HG03457 (cell line): ENCODE results near the gene DIP2C.

Experiments
- ATAC-seq: cut with Tn5 transposase; IDR thresholded peaks from one replicate; pipeline ENCODE4 v1.9.1; 2021; ENCODE audit warnings: moderate number of reproducible peaks; ENCODE audit not compliant: unreplicated experiment

DIP2C gene

DNA sequence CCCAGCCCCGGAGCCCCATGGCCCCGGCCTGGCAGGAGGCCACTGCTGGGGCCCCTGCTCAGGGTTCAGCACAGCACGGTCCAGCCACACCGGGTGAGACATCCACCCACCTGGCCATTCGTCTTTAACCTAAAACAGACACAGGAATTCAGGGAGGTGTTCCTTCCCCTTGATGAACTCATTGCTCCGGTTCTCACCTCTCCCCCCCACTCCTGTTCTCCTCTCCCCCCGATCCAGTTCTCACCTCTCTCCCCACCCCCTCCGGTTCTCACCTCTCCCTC is 129.8 kb downstream of the DIP2C start:
- ATAC-seq: no peak

DNA sequence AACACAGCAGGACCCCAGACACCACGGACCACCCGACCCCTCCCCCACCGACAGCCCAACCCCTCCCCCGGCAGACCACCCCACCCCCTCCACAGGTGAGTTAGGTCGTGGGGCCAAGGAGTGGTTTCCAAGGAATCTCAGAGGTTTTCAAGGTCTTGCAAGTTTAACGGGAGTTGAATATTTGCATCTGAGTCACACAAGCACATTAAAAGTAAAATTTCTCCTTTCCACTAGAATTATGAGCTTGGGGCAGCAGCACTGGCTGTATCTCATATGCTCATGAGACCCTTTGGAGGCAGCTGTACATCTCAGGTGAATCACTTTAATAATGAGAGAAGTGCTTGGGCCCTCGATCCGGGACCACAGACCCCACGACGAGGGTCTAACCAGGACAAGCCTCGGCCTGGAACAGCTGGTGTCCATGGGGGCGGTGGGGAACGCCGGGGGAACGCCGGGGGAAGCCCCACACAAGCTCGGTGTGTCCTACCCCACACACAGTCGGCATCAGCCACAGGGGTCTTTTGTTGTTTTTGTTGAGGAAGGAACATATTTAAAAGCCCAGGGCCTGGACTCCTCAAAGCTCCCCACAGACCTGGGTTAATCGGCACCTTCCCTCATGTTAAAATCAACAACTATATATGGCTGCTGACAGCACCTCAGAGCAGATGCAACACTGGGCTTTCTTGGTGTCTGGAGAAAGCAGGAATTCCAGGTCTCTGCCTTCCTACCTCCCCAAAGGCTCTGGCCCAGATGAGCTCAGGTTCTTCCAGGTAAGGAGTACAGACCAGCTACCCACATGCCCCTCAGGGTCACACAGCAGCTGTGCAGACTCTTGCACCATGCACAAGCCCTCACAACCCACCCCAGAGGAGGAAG is 130.3 kb downstream of the DIP2C start:
- no peak for ATAC-seq

DNA sequence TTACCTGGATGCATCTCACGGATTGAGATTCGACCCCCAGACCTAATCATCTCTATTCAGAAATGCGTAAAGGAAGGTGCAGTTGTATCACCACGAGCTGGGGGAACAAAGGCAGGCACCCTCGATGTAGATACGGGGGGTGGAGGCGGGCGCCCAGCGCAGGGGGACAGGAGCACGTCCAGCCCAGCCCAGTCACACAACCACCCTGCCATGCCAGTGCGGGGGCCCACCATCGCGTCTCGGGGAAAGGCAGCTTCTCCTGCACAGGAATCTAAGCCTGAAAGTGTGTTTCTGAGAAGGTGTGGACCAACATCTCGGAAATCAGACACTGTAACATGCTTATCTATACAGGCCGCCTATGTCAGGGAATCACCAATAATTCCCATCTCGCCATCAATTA is 131.1 kb downstream of the DIP2C start:
- ATAC-seq: no peak

DNA sequence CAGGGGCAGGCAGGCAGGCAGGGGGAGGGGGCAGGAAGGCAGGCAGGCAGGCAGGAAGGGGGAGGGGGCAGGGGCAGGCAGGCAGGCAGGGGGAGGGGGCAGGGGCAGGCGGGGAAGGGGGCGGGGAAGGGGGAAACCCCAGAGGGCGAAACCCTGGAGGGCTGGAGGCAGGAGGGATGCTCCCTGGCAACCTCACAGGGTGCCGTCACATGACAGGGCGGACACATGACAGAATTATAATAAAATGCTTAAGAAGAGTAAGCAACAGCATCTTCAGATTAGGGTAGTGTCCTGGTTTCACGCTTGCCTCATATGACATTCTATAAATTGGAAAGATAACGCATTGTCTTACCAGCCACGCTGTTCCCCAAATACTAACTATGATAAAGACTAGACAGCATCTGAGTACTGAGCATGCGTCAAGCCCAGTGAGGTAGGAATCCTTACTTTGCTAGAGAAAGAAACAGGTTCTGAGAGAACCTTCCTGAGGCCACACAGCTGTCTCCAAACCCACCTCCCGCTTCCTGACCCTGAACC is 131.6 kb downstream of the DIP2C start:
- ATAC-seq: no peak

DNA sequence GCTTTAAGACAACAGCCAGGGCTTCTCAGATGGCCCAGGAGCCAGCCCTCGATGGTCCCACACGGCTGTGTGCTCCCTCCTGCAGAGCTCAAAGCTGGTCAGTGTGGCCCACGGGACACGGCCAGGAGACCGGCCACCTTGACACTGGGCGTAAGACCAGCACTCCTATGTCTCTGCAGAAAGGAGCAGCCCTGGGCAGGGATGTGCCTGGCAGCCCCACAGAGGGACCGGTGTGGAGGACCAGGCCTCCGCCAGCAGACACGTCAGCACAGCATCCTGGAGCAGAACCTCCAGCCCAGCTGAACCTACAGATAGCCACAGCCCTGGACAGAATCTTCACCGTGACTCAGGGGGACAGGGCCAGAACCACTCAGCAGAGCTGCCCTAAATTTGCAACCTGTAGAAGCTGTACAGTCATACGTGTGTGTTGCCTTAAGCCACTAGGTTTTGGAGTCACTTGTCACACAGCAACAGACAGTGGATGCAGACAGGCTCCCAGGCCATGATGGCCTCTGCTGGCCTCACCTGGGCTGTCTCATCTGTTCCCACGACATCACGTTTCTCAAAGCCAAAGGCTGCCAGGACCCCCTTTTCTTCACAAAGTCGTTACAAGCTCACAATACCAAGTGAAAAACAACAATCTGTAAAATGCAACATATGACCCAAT is 132.4 kb downstream of the DIP2C start:
- ATAC-seq: no peak

DNA sequence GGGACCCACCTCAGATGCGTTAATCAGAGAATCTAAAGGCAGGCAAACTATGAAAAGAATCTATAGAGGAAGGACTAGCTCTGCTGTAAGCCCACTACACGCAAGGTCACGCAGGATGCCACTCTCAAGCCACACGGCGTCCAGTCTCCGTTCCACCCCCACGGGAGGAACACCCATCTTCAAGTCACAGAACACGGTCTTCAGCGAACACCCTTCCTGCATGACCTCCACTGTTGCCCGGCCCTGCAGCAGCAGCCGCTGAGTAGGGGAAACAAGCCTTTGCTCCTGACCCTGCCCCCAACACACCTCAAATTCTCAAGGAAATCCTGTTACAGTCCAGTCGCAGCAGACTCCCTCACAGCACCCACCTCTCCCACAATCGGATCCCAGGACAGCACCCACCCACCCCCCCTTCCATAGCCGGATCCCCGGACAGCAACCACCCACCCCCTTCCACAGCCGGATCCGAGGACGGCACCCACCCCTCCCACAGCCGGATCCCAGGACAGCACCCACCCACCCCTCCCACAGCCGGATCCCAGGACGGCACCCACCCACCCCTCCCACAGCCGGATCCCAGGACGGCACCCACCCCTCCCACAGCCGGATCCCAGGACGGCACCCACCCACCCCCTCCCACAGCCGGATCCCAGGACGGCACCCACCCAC is 133.7 kb downstream of the DIP2C start:
- ATAC-seq: no peak

DNA sequence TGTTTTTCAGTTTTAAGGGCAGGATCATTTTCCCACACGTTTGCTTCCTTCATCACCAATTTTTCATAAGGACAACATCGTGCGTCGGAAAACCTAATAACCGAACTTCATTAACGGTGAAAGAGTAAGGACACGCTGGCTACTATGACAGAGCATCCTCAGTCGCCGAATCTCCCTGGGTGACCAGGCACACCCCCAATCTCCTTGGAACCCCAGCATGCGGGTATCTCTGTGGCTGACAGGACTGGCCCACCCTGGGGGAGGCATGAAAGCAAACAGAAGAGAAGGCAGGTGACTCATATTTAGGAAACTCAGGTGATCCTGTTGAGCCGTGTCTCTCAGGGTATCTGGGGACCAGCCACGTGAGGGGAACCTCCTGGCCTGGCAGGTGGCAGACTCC is 134.2 kb downstream of the DIP2C start:
- ATAC-seq: no peak

DNA sequence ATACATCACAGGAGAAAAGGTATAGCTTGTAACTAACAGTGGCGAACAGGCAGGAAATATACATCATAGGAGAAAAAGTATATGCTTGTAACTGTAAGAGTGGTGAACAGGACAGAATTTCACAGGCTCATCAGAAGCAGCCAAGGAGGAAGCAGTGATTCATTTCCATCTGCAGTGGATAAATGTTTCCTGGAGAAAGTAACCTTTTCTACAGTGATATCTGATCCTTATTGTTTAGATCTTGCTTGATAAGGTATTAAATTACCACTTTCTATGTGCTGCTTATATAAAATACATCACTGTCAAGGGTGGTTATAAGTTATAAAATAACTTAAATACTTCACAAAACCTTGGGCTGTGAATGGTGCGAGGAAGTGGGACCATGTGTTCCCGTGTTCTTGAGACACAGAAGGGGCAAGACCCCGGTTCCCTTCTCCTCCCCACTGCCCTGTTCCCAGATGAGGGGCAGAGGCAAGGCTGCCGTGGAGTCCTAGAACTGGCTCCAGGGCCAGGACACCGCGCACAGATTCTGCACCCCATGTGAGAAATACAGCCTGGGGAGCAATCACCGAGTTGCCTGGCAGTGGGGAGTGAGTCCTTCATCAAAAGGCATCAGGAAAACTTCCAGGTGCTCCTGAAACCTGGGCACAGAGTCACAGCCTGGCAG is 135.2 kb downstream of the DIP2C start:
- no peak for ATAC-seq

DNA sequence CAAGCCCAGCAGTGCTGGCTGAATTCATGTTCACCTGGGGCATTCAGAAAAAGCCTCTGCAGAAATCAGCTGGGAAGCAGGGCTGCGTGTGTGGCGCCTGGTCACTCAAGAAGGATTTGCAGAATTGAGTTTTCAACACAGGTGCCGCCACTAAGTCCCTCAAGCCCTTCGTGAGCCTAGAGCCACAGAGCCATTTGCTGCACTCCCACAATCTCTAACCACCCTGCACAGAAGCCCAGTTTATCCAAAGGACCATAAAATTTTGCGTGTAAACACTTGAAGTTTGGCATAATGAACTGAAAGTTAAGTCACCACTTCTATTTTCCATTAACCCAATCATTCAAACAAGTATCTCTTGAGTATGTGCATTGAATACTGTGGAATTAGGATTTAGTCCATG is 136.2 kb downstream of the DIP2C start:
- no peak for ATAC-seq

DNA sequence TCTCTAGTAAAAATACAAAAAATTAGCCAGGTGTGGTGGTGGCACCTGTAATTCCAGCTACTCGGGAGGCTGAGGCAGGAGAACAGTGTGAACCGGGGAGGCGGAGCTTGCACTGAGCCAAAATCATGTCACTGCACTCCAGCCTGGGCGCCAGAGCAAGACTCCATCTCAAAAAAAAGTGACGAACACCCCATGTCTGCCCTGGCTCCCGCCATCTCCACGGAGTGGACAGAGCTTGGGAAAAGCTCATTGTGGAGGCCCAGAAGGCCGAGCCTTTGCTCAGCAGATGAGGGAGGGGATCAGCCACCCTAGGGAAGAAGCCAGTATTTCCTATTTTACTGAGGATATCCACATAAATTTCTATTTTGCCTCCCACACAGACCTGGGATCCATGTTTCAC is 136.8 kb downstream of the DIP2C start:
- ATAC-seq: no peak

DNA sequence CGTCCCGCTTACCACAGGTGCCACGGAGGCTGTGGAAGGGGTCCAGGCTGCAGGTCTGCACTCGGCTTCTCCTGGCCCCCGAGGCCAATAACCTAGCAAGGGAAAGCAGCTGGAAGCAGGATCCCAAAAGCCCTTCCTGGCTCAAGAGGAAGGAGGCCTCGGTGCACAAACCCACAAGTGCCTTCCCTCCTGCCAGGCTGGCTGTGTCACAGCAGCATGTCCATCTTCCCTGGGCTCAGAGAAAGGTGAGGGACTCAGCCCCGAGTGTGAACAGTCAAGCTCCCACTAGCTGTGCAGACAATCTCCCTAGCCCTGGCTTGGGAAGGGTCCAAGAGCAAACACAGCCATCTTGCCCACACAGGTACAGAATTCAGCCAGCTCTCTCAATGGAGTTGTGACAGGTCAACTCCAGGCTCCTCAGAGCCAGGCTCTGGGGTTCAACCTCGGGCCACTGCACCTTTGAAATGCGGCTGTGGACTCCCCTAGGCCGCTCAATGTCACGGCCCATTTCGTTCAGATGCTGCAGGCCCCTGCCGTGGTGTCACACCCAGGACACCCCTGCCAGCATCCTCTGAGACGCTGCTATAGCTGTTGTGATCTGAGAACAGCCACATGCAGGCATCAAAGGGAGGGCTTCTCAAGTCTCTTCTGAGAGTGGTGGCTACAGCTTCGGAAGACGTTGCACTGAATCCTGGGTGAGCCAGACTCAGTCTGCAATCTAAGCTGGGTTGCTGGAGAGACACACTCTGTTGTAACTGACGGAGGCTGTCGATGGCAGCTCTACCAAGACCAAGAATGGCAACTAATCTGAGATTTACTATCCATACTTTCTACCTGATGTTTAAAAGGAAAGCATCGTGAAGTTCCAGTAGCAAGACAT is 137.9 kb downstream of the DIP2C start:
- ATAC-seq: no peak

DNA sequence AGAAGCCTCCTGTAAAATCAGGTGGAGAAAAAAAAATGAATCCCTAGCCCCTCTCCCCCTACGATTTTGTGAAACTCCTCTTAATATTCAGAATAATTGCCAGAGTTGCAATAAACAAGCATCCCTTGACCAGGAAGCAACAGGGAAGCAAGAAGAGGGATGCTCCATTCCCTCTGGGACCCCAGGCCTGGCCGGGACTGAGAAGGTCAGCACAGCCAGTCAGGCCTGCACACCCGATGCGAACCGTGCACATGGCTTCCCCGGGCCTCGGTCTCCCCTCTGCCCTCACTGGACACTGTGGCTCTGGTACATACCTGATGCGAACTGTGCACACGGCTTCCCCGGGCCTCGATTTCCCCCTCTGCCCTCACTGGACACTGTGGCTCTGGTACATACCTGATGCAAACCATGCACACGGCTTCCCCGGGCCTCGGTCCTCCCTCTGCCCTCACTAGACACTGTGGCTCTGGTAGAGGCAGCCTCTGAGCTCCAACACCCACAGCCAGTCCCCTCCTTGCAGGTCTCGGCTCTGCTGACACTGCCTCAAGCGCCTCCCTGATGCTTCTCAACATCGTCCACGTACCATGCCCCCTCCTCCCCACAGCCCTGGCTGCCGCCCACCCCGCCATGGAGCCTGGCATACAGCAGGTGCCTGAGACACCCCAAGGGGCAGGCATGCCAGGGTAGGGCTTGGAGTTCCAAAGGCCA is 138.6 kb downstream of the DIP2C start:
- no peak for ATAC-seq

DNA sequence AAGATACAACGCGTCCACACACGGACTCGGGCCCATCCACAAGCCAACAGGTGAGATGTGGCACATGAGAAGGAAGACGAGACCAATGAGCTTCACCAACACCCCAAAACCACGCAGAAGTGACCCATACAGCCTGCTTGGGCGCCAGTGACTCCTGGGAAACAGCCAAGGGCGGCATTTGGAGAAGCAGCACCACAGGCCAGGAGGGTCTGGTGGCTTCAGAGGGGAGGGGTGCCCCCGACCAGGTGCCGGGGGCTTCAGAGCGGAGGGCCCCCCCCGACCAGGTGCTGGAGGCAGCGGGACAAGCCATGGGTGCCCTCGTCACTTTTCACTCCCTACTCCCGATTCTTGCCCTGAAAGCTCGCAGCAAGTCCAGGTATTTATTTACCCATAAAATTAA is 140.1 kb downstream of the DIP2C start:
- no peak for ATAC-seq

DNA sequence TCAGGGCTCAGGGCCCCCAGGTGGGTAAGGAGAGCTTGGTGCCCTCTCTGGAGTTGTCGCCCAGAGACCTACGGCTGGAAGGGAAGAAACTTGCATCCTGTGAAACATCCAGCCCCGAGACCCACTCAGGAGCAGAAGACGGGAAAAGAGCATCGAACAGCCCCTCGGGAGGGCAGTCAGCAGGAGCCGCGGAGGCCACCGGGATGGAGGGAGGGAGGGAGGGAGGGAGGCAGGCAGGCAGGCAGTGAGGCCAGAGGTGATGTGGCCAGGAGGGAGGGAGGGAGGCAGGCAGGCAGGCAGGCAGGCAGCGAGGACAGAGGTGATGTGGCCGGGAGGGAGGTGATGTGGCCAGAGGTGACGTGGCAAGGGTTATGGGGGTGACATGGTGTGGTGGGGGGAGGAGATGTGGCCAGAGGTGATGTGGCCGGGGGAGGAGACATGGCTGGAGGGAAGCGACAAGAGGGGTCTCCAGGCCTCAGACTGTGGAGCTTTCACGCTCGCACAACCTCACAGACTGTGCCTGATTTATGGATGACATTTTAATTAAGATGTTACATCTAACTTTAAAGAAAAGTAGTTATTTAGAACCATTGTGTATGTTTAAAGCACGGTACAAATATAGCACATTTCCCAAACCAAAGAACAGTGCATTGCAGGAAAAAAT is 141.1 kb downstream of the DIP2C start:
- no peak for ATAC-seq

DNA sequence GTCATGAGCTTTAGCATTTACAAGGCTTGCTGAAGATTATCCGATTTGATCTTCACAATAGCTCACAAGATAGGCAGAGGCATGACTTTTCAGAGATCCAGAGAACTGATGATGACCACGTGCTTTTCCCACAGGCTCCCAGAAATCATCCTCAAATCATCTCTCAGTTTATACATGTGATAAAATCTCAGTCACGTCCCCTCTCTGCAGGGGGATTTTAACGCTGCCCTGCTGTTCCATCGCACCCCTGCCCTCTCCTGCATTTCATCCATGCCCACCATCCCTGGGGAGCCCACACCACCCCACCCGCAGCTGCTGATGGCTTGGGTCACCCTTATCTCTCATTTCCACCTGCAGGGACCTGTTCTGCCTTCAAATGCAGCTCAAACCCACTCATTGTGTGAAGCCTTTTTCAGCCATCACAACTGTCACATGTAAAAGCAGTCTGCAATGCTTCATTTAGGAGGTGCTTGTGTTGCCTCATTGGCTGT is 141.8 kb downstream of the DIP2C start:
- ATAC-seq: no peak

DNA sequence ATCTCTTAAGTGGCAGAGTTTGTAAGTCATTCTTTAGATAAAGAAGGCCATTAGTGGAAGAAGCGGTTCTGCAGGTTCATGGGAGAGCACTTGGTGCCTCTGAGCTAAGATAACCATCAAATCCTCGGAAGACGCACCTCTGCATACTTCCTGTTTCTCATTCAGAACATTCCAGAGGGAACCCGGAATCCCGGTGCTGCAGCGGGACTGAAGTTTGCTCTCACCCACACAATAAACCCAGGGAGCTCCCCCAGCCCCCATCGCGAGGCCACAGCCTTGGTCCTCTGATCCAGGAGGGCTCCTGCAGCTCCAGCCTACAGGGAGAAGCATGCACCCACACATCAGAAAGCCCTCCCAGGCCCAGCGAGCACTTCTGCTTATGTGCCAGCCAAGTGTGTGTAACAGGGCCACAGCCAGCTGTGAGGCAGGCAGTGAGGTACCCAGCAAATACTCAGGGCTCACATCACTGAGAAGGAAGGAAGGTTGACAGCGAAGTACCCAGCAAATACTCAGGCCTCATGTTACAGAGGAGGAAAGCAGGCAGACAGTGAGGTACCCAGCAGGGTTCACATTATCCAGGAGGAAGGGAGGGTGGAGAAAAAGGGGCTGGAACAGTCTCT is 142.4 kb downstream of the DIP2C start:
- no peak for ATAC-seq

DNA sequence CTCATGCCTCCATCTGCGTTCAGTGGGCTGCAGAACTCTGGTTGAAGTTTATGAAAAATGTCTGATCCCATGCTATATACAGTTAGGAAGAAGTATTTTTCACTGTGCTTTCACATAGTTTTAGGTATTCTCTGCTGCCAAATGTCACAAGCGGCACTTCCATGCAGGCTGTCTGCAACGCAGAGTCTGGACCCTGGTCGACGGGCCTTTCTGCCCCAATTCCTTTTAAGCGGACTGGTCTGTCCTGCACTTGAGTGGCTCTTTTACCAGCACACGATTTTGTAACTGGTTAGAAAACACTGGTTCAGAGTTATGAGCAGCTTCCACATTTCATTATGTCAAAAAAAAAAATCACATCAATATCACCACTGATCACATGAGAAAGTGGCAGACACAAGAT is 143.0 kb downstream of the DIP2C start:
- no peak for ATAC-seq
